Neural cell (in vitro differentiated cells): ENCODE measurements around the gene FBLN2. TPM values are rescaled to one million over a fixed set of nuclear protein-coding genes. Genes with fewer than 3 reads are reported as not detected.

Experiments used
- H2AFZ ChIP-seq: fragments of 200-600, 300-800 bp; sonication (generic), shearing (Covaris generic); 2 replicates; pipeline ENCODE4 v1.6.0; 2014; ENCODE audit warnings: low read depth, mild to moderate bottlenecking, antibody characterized with exemption, low read length, moderate library complexity
- H3F3A ChIP-seq: fragments of 200-600 bp; shearing (Covaris generic); 2 replicates; pipeline ENCODE4 v1.6.1; 2016; ENCODE audit warnings: mild to moderate bottlenecking, moderate library complexity, mixed read lengths, antibody characterized with exemption, low read length; ENCODE audit not compliant: insufficient read depth, poor library complexity, severe bottlenecking
- H3K27ac ChIP-seq: fragments of 200-600, 300-800 bp; sonication (generic), shearing (Covaris generic); 2 replicates; pipeline ENCODE4 v1.5.1; 2014; ENCODE audit warnings: mild to moderate bottlenecking, low read length, moderate library complexity
- H3K27me3 ChIP-seq: fragments of 300-800, 200-600 bp; sonication (generic), shearing (Covaris generic); 2 replicates; pipeline ENCODE4 v1.6.0; 2014; ENCODE audit warnings: mild to moderate bottlenecking, low read depth, low read length, moderate library complexity; ENCODE audit not compliant: insufficient read depth
- H3K36me3 ChIP-seq: fragments of 300-800, 200-600 bp; sonication (generic), shearing (Covaris generic); 2 replicates; pipeline ENCODE4 v1.5.1; 2014; ENCODE audit warnings: mild to moderate bottlenecking, antibody characterized with exemption, low read length, moderate library complexity; ENCODE audit not compliant: insufficient read depth
- H3K4me2 ChIP-seq: fragments of 300-800, 200-600 bp; sonication (generic), shearing (Covaris generic); 2 replicates; pipeline ENCODE4 v1.6.0; 2014; ENCODE audit warnings: mild to moderate bottlenecking, low read length
- H3K4me3 ChIP-seq: fragments of 300-800, 200-600 bp; sonication (generic), shearing (Covaris generic); 2 replicates; pipeline ENCODE4 v1.5.1; 2014; ENCODE audit warnings: mild to moderate bottlenecking, low read length, moderate library complexity
- H3K79me2 ChIP-seq: fragments of 200-600 bp; shearing (Covaris generic); replicated peaks from 2 replicates; pipeline ENCODE4 v1.6.0; 2014; ENCODE audit warnings: mild to moderate bottlenecking, low read length, moderate library complexity; ENCODE audit not compliant: insufficient read depth
- H3K9ac ChIP-seq: fragments of 300-800, 200-600 bp; sonication (generic), shearing (Covaris generic); 2 replicates; pipeline ENCODE4 v1.6.1; 2016; ENCODE audit warnings: mild to moderate bottlenecking, low read length, mixed read lengths
- H3K9me2 ChIP-seq: fragments of 200-600 bp; shearing (Covaris generic); 2 replicates; pipeline ENCODE4 v1.6.1; 2016; ENCODE audit warnings: mild to moderate bottlenecking, low read length, mixed read lengths; ENCODE audit not compliant: insufficient read depth
- H3K9me3 ChIP-seq: fragments of 200-600, 300-800 bp; sonication (generic), shearing (Covaris generic); 2 replicates; pipeline ENCODE4 v1.6.1; 2016; ENCODE audit warnings: mild to moderate bottlenecking, mixed run types, low read length, moderate library complexity, mixed read lengths
- H4K20me1 ChIP-seq: fragments of 200-600 bp; shearing (Covaris generic); 2 replicates; pipeline ENCODE4 v1.6.1; 2016; ENCODE audit warnings: mild to moderate bottlenecking, mixed run types; ENCODE audit not compliant: insufficient read depth
- EZH2 ChIP-seq: fragments of 200-600, 300-800 bp; shearing (Covaris generic), sonication (generic); IDR thresholded peaks from 2 replicates; pipeline ENCODE4 v1.6.1; 2014; ENCODE audit warnings: antibody characterized with exemption, low read length, borderline replicate concordance, mild to moderate bottlenecking; ENCODE audit not compliant: insufficient read depth, poor library complexity, severe bottlenecking
- MXI1 ChIP-seq: fragments of 450-650 bp; conservative IDR thresholded peaks from 2 replicates; pipeline ENCODE4 v1.6.1; 2014; ENCODE audit warnings: antibody characterized with exemption, mild to moderate bottlenecking; ENCODE audit not compliant: poor library complexity, severe bottlenecking
- POLR2AphosphoS5 ChIP-seq: IDR thresholded peaks from 2 replicates; pipeline ENCODE4 v1.6.1; 2012
- RAD21 ChIP-seq: fragments of 450-650 bp; conservative IDR thresholded peaks from 2 replicates; pipeline ENCODE4 v1.6.1; 2014; ENCODE audit warnings: antibody characterized with exemption, mild to moderate bottlenecking, moderate library complexity
- SMC3 ChIP-seq: fragments of 450-650 bp; conservative IDR thresholded peaks from 2 replicates; pipeline ENCODE4 v1.6.1; 2014; ENCODE audit warnings: antibody characterized with exemption, mild to moderate bottlenecking, moderate library complexity; ENCODE audit not compliant: poor library complexity
- TAF1 ChIP-seq: IDR thresholded peaks from 2 replicates; pipeline ENCODE4 v1.6.1; 2012; ENCODE audit warnings: low read depth
- polyA plus RNA-seq: library from polyadenylated mRNA; depleted of rRNA; stranded (reverse); fragments of >200 nt; gene quantifications from 2 replicates; pipeline ENCODE4 v1.2.3, GENCODE V29; 2014
- TF ChIP-seq, protein P1 (sequence below): IDR thresholded peaks from 2 replicates; pipeline ENCODE4 v1.6.1; 2012; ENCODE audit warnings: borderline replicate concordance
- TF ChIP-seq, protein P2 (sequence below): fragments of 450-650 bp; IDR thresholded peaks from 2 replicates; pipeline ENCODE4 v1.5.1; 2014; ENCODE audit warnings: antibody characterized with exemption, mild to moderate bottlenecking, moderate library complexity; ENCODE audit not compliant: poor library complexity, severe bottlenecking

FBLN2 gene
- polyA plus RNA-seq, 1 donor from 2014 or later: 0.37 TPM

DNA sequence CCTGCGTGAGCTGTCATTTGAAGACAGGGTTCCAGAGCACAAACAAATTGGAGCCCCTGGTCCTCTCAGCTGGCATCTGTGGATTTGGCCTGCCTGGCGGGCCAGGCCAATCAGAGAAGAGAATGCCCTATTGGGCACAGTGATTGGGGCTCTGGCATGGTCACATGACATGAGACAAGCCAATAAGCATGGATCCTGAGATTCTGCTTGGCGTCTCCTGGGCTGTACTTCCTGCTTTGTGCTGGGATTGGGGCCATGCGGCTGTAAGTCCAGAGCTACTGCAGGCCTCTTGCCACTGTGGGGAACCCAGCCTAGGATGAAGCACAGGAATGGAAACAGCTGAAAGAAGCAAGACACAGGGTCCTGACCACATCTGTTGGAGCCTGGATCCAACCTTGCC lies 121.4 kb downstream of the FBLN2 start:
- Histone ChIP-seq H3F3A (no peaks in the 10 kb centered on the region), H3K9me3 (no peaks in the 10 kb centered on the region), H3K27me3 (no peaks in the 10 kb centered on the region), H3K27ac (no peak overlapping the region), H4K20me1 (no peaks in the 10 kb centered on the region), H3K4me2 (no peak overlapping the region), H3K9ac (no peak overlapping the region), H3K36me3 (no peaks in the 10 kb centered on the region), H3K9me2 (no peaks in the 10 kb centered on the region), H2AFZ (no peak overlapping the region), H3K4me3 (no peak overlapping the region), H3K79me2 (no peaks in the 10 kb centered on the region)
- no peak for TF ChIP-seq POLR2AphosphoS5
- TF ChIP-seq EZH2: no peak
- TF ChIP-seq SMC3: no peak
- no peak for TF ChIP-seq RAD21

DNA sequence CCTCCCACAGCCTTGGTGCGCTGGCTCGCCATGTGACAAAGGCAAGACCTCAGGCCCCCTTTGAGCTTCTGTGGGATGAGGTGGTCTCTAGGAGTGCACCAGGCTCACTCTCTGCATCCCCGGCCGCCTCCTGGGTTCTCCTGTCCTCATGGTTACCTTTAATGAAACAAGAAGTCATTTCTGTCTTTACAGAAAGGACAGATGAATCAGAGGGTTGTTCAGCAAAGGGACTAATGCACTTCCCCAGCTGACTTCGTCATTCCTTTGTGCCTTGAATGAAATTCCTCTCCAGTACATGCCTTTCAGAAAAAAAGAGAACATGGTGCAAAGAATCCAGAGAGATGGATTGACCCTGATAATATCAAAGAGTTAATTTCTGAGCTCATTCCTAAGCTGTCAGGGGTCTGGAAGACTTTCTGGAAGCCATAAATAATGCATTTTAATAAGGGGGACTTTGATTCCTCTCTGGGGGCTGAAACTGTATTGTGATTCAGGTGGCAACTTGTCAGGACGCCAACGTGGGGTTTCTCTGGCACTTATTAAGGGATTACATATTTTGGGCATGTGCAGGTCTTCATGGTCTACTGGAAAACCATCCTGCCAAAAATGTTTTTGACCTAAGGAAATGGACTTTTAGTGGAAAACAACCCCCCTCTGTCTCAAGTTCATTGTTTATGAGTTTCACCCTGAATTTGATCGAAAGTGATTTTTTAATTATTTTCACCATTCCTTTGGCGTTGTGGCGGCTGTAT lies 122.7 kb downstream of the FBLN2 start:
- Histone ChIP-seq H3K27me3 (no peaks in the 10 kb centered on the region), H2AFZ (no peak overlapping the region), H3K9me3 (no peaks in the 10 kb centered on the region), H3K36me3 (no peaks in the 10 kb centered on the region), H3K27ac (no peak overlapping the region), H3K79me2 (no peaks in the 10 kb centered on the region), H3K4me3 (no peak overlapping the region), H3F3A (no peaks in the 10 kb centered on the region), H3K9ac (no peak overlapping the region), H3K9me2 (no peaks in the 10 kb centered on the region), H4K20me1 (no peaks in the 10 kb centered on the region), H3K4me2 (no peak overlapping the region)
- TF ChIP-seq POLR2AphosphoS5 (no peak), SMC3 (no peak), TAF1 (no peak)
- TF ChIP-seq, protein P1, sequence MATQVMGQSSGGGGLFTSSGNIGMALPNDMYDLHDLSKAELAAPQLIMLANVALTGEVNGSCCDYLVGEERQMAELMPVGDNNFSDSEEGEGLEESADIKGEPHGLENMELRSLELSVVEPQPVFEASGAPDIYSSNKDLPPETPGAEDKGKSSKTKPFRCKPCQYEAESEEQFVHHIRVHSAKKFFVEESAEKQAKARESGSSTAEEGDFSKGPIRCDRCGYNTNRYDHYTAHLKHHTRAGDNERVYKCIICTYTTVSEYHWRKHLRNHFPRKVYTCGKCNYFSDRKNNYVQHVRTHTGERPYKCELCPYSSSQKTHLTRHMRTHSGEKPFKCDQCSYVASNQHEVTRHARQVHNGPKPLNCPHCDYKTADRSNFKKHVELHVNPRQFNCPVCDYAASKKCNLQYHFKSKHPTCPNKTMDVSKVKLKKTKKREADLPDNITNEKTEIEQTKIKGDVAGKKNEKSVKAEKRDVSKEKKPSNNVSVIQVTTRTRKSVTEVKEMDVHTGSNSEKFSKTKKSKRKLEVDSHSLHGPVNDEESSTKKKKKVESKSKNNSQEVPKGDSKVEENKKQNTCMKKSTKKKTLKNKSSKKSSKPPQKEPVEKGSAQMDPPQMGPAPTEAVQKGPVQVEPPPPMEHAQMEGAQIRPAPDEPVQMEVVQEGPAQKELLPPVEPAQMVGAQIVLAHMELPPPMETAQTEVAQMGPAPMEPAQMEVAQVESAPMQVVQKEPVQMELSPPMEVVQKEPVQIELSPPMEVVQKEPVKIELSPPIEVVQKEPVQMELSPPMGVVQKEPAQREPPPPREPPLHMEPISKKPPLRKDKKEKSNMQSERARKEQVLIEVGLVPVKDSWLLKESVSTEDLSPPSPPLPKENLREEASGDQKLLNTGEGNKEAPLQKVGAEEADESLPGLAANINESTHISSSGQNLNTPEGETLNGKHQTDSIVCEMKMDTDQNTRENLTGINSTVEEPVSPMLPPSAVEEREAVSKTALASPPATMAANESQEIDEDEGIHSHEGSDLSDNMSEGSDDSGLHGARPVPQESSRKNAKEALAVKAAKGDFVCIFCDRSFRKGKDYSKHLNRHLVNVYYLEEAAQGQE: no peak

DNA sequence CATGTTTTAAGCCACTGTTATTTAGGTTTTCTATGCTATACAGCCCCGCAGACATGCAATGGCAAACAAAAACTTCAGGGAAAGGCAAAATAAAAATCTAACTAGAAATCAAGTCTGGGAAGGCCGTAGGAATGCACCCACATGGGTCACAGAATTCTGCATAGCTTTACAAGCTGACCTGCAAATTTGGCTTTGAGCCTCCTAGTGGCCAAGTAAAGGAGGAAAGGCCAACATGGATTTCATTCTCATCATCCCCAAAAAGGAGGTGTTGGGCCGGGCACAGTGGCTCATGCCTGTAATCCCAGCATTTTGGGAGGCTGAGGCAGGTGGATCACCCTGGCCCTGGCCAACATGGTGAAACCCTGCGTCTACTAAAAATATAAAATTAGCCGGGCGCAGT lies 124.3 kb downstream of the FBLN2 start:
- Histone ChIP-seq H3K4me2 (no peak overlapping the region), H4K20me1 (no peaks in the 10 kb centered on the region), H3F3A (no peaks in the 10 kb centered on the region), H3K27me3 (no peaks in the 10 kb centered on the region), H2AFZ (no peak overlapping the region), H3K9me2 (no peaks in the 10 kb centered on the region), H3K9ac (no peak overlapping the region), H3K27ac (no peak overlapping the region), H3K79me2 (no peaks in the 10 kb centered on the region), H3K9me3 (no peaks in the 10 kb centered on the region), H3K36me3 (no peaks in the 10 kb centered on the region), H3K4me3 (no peak overlapping the region)
- TF ChIP-seq SMC3: no peak
- no peak for TF ChIP-seq MXI1
- no peak for TF ChIP-seq EZH2
- TF ChIP-seq, protein P2, sequence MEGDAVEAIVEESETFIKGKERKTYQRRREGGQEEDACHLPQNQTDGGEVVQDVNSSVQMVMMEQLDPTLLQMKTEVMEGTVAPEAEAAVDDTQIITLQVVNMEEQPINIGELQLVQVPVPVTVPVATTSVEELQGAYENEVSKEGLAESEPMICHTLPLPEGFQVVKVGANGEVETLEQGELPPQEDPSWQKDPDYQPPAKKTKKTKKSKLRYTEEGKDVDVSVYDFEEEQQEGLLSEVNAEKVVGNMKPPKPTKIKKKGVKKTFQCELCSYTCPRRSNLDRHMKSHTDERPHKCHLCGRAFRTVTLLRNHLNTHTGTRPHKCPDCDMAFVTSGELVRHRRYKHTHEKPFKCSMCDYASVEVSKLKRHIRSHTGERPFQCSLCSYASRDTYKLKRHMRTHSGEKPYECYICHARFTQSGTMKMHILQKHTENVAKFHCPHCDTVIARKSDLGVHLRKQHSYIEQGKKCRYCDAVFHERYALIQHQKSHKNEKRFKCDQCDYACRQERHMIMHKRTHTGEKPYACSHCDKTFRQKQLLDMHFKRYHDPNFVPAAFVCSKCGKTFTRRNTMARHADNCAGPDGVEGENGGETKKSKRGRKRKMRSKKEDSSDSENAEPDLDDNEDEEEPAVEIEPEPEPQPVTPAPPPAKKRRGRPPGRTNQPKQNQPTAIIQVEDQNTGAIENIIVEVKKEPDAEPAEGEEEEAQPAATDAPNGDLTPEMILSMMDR: no peak
- TF ChIP-seq RAD21: no peak
- no peak for TF ChIP-seq TAF1
- TF ChIP-seq, protein P1: no peak
